HG03108 (cell line): ENCODE data around the gene NUDT5.
"Not testable (repeated sequence)": the region's sequence is repeated elsewhere in the genome, so short reads cannot be mapped to it uniquely, and the experiment has no call there.

ENCODE experiments used
- ATAC-seq: cut with Tn5 transposase; IDR thresholded peaks from one replicate; pipeline ENCODE4 v1.9.1; 2021; ENCODE audit warnings: moderate library complexity; ENCODE audit not compliant: unreplicated experiment

Gene NUDT5

GRCh38 chr10:12195603-12196506 is at the start of gene NUDT5, which contains the start of gene CDC123:
Gene NUDT5 (minus strand): TSS chr10:12195891. CDS start chr10:12186291, 9,600 bp downstream.
Gene CDC123 (plus strand): TSS chr10:12196188. CDS start chr10:12196246, 58 bp downstream.
- peak; percentile 78 for ATAC-seq

DNA sequence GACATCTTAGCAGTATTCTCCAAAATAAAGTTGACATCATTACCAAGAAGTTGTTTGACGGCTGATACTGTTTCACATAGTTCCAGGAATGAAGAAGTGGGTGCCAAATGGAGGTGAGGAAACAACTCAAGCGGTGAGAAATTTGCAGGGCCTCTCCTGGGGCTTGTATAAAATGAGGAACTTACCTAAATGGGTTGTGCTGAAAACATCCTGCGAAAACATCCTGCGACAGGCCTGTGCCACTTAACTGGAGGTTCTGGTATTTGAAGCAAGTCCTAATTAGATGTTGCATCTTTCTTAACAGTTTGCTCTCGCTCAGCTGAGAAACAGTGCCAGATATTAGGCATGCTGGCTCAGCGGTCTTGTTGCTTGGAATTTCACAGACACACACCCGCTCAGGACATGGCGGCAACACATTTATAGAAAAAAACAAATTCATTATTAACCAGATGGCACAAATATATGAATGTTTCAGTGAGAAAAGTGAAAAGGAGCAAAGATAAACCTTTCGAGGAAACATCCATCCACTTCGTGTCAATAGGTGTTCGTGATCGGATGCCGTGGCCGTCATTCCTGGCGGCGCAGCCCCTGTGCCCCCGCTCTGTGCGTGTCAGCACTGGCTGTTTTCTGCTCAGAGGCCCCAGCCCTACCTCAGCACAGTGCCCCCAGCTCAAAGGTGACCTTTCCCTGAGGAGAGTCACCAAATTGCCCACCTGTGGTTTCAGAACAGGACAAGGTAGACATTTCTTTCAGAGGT is 48.4 kb upstream of the NUDT5 start:
- no peak for ATAC-seq

GRCh38 chr10:12241810-12242529 is 46.3 kb upstream of the NUDT5 start:
- no peak for ATAC-seq

GRCh38 chr10:12238821-12239220 is 43.1 kb upstream of the NUDT5 start:
- no peak for ATAC-seq

GRCh38 chr10:12237265-12238220 is 41.9 kb upstream of the NUDT5 start:
- ATAC-seq: no peak

- ATAC-seq: no peak
Observed at GRCh38 chr10:12235796-12236195, 40.1 kb upstream of the NUDT5 start.

DNA sequence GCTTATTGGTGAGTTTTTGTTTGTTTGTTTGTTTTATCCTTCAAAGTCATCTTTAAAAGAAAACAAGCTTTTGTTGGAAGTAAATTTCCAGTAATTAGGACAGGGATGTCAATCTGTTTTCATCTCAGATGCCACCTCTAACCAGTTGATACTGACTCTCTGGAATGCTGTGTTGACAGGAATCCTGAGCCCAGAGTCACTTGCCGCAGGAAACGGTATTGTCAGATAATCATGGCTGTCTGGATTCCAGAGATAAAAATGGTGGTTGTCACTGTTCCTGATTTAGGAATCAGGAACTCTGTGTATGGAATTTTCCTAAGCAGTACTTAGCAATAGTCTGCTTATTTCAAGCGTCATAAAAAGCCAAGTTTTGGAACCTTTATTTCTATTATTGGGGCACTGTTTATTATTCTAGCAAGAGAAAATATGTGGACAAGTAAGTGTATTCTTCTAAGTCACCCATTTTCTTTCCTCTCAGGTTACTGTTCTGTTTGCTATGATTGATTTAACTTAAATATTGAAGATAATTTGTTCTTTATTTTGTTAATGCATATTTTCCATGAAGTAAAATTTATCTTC is 39.5 kb upstream of the NUDT5 start:
- no peak for ATAC-seq

GRCh38 chr10:12234687-12235086 is 39.0 kb upstream of the NUDT5 start:
- ATAC-seq: not testable (repeated sequence)

- ATAC-seq: no peak
Observed at GRCh38 chr10:12228851-12229250, 33.2 kb upstream of the NUDT5 start.

DNA sequence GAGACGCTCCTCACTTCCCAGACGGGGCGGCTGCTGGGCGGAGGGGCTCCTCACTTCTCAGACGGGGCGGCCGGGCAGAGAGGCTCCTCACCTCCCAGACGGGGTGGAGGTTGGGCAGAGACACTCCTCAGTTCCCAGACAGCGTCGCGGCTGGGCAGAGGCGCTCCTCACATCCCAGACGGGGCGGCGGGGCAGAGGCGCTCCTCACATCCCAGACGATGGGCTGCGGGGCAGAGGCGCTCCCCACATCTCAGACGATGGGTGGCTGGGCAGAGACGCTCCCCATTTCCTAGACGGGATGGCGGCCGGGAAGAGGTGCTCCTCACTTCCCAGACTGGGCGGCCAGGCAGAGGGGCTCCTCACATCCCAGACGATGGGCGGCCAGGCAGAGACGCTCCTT is 30.7 kb upstream of the NUDT5 start:
- ATAC-seq: not testable (repeated sequence)

- no peak for ATAC-seq
Observed at GRCh38 chr10:12225444-12225843, 29.8 kb upstream of the NUDT5 start.

- no peak for ATAC-seq
Observed at GRCh38 chr10:12221323-12222298, 25.9 kb upstream of the NUDT5 start.

- ATAC-seq: no peak
Observed at GRCh38 chr10:12218991-12219390, 23.3 kb upstream of the NUDT5 start.

DNA sequence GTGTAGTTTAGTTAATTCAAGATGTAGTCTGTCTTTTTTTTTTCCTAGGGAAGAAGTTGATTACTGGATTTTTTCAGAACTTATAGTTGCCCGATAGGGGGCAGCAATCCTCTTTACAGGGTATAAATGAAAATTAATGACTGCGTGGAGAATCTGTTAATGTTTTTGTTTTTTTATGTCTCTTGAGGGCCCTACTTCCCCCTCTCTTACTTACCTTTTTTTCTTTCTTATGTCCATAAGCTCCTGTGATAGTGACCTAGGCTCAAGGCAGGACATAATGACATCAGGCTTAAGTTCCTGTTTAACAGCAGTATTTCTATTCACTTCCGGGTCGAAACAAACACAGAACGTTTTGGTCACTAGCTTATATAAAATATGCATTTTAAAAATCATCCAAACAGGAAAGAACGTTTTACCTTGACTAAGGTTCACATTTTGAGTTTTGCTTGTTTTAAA is 19.1 kb upstream of the NUDT5 start:
- ATAC-seq: no peak

GRCh38 chr10:12214093-12214492 is 18.4 kb upstream of the NUDT5 start:
- ATAC-seq: no peak

DNA sequence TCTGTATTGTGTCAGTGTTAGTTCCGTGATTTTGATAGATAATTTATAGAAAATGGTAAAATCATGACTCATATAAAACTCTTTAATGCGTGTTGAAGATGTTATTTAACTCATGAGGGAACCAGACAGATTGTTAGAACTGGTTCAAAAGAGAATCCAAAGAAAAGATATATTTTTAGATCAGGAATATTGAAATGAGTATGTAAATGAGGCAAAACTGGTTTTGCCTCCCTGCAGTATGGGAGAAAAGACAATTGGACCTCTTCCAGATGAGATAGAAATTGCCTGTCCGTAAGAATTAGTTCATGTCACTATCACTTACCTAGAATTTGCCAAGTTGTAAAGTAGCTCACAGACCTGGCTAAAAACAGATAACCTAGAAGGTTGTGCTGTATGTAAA is 17.9 kb upstream of the NUDT5 start:
- ATAC-seq: no peak

- ATAC-seq: no peak
Observed at GRCh38 chr10:12212454-12212853, 16.8 kb upstream of the NUDT5 start.

DNA sequence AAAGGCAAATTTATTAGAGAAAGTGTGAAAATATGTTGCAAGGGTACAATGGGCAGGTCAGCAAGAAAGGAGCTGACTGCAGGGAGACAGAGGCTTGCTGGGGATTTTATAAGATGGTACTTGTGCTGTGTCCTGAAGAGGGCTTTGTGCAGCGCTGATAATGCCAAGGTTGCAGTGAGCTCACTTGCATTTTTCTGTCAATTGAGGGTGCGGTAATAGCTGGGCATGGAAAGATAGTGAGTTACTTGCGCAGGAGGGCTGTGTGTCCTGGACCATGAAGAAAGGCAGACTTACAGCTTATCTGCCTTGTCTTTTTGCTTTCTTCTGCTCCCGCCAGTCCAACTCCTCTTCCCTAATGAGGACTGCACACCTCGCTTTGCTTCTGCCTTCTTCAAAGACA is 12.8 kb upstream of the NUDT5 start:
- ATAC-seq: no peak
